Lower lobe of right lung (tissue), 2 donors: ENCODE results near the gene EDEM1. TPM values are rescaled to one million over a fixed set of nuclear protein-coding genes. Genes with fewer than 3 reads are reported as not detected.

Experiments
- ATAC-seq, 2 donors: fragments of 200-7000 bp; cut with Tn5 transposase; one replicate each; pipeline ENCODE4 v1.9.1; 2020 to 2022; ENCODE audit warnings: mild to moderate bottlenecking in 2 of 2, moderate library complexity in 2 of 2
- DNase-seq: peaks from one replicate; pipeline ENCODE4 v3.0.0-alpha.2; 2020
- H3K27ac ChIP-seq: fragments of 200-600 bp; one replicate; pipeline ENCODE4 v1.8.0; 2022
- H3K27me3 ChIP-seq: fragments of 200-600 bp; one replicate; pipeline ENCODE4 v1.8.0; 2022; ENCODE audit warnings: low read depth
- H3K36me3 ChIP-seq: fragments of 200-600 bp; one replicate; pipeline ENCODE4 v1.8.0; 2022; ENCODE audit warnings: mild to moderate bottlenecking
- H3K4me1 ChIP-seq: fragments of 200-600 bp; one replicate; pipeline ENCODE4 v1.8.0; 2022
- H3K4me3 ChIP-seq: fragments of 200-600 bp; one replicate; pipeline ENCODE4 v1.8.0; 2022; ENCODE audit warnings: mild to moderate bottlenecking
- H3K9me3 ChIP-seq: fragments of 200-600 bp; one replicate; pipeline ENCODE4 v1.8.0; 2022
- intact Hi-C: fragments of 100-400 bp; cut with DNase I; formaldehyde crosslinking; loops from one replicate; pipeline ENCODE4 v1.11.0; 2022
- total RNA-seq: library from RNA; stranded (reverse); fragmentation: NEBNext Ultra II Directional; extraction: Animal tissue kit (Norgen Biotek cat#: 25700); gene quantifications from one replicate; pipeline ENCODE4 v1.2.1, GENCODE V29; 2021
- TF ChIP-seq, protein P1 (sequence below): fragments of 200-600 bp; IDR thresholded peaks from one replicate; pipeline ENCODE4 v1.8.0; 2022; ENCODE audit warnings: antibody characterized with exemption, mild to moderate bottlenecking
- donor health status: DM: no; HTN: yes; CAD: no; lungs with severe emphysema.

The EDEM1 gene
- total RNA-seq, 1 donor from 2014 or later: 76.5 TPM

DNA sequence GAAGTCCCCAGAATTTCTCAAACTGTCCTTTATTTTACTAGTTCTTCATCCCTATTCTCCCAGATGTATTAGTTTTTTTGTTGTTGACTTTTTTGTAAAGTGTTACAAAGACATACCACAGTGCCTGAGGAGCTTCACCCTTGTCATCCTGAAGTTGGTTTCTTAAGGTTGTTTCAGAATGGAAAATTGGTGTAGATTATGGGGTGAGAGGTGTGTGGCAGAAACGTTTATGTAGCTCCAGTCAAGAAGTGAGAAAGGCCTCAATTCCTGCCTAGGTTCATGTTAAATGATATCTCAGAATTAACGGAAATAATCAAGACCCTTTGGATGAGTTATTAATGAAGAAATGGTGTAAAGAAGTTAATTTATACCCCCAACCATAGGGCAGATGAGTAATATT lies 6.8 kb downstream of the EDEM1 start:
- Histone ChIP-seq H3K4me3 (no peak overlapping the region), H3K27me3 (no peaks in the 10 kb centered on the region), H3K4me1 (peaks cover 96% of the 10 kb centered on the region), H3K36me3 (peaks cover 6% of the 10 kb centered on the region), H3K27ac (peak overlapping the region; percentile 34), H3K9me3 (no peaks in the 10 kb centered on the region)
- DNase-seq (no peak), ATAC-seq (no peak)
- TF ChIP-seq, protein P1, sequence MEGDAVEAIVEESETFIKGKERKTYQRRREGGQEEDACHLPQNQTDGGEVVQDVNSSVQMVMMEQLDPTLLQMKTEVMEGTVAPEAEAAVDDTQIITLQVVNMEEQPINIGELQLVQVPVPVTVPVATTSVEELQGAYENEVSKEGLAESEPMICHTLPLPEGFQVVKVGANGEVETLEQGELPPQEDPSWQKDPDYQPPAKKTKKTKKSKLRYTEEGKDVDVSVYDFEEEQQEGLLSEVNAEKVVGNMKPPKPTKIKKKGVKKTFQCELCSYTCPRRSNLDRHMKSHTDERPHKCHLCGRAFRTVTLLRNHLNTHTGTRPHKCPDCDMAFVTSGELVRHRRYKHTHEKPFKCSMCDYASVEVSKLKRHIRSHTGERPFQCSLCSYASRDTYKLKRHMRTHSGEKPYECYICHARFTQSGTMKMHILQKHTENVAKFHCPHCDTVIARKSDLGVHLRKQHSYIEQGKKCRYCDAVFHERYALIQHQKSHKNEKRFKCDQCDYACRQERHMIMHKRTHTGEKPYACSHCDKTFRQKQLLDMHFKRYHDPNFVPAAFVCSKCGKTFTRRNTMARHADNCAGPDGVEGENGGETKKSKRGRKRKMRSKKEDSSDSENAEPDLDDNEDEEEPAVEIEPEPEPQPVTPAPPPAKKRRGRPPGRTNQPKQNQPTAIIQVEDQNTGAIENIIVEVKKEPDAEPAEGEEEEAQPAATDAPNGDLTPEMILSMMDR: no peak
- intact Hi-C loops: no loop called here

DNA sequence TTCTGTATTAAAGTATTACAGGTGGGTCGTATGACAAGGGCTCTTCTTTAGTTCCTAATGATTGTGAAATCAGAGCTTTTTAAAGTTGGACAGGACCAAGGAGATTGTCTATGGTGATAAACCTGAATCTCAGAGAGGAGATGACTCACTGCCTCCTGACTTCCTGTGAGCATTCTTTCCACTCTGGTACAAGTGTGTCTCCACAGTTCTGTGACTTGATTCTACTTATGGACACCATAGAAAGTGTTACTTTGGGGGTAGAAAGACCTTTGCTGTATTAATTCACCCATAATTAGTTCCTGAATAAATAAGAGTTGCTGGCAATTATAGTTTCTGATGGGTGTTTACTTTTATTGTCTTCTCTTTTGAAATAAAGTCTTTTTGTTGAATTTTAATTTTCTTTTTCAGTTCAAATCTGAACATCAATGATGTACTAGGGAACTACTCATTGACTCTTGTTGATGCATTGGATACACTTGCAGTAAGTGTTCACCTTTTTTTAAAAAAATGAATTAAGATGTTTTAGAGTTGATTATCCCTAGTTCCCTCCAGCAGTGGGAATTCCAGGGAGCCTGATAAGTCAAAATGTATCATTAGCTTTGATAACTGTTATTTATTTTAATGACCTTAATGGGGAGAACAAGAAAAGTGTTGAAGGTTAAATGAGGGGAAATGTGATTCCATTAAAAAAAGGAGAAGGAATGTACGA lies 7.4 kb downstream of the EDEM1 start:
- Histone ChIP-seq H3K27me3 (no peaks in the 10 kb centered on the region), H3K9me3 (no peaks in the 10 kb centered on the region), H3K4me1 (peaks cover 91% of the 10 kb centered on the region), H3K4me3 (no peak overlapping the region), H3K27ac (peak overlapping the region; percentile 34), H3K36me3 (peaks cover 11% of the 10 kb centered on the region)
- TF ChIP-seq, protein P1: no peak
- intact Hi-C loops: no loop called here
- DNase-seq (no peak), ATAC-seq (peak; percentile 51 to 59)

DNA sequence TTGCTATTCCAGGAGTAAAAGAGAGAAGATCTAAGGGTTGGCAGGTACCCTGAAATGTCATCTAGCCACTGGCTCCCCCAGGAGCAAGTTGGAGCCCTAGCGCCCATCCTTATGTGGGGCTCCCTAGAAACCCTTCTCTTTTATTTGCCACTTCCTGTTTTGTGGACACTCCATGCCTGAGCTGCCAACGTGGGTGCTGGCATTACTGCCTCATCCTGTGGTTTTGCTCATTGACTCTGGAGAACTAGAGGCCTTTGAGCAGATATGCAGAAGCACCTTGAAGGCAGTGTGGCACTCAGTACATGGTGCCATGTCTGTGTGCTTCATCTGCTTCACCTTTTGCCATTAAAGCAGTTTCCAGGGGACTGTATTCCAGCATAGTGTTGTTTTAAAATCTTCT lies 8.1 kb downstream of the EDEM1 start:
- no peaks in the 10 kb centered on the region for H3K27me3 ChIP-seq
- H3K27ac ChIP-seq: peak overlapping the region; percentile 34
- ATAC-seq (peak; percentile 56 to 78), DNase-seq (peak; percentile 67)
- H3K4me3 ChIP-seq: no peak overlapping the region
- intact Hi-C loops: no loop called here
- no peaks in the 10 kb centered on the region for H3K9me3 ChIP-seq
- TF ChIP-seq, protein P1: no peak
- peaks cover 18% of the 10 kb centered on the region for H3K36me3 ChIP-seq
- H3K4me1 ChIP-seq: peaks cover 84% of the 10 kb centered on the region

DNA sequence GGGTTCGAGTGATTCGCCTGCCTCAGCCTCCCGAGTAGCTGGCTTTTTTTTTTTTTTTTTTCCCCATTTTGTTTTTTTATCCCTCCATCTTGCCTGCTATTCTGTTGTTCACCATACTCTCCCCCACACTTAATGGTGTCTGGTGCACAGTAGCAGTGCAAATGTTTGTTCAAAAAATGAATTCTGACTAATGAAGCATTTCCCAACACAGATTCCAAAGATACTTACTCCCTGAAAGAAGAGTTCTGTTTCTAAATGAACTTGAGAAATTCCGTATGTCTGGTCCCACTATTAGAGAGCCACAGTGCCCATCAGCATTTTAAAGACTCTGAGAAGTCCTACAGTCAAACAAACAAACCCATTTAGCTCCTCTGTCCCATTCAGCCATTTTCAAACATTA lies 9.5 kb downstream of the EDEM1 start:
- intact Hi-C loops: no loop called here
- Histone ChIP-seq H3K36me3 (peaks cover 32% of the 10 kb centered on the region), H3K4me3 (no peak overlapping the region), H3K27ac (peak overlapping the region; percentile 51), H3K9me3 (no peaks in the 10 kb centered on the region), H3K4me1 (peaks cover 71% of the 10 kb centered on the region), H3K27me3 (no peaks in the 10 kb centered on the region)
- peak in 1 of 2 donors; percentile 4 for ATAC-seq
- DNase-seq: no peak
- TF ChIP-seq, protein P1: no peak

DNA sequence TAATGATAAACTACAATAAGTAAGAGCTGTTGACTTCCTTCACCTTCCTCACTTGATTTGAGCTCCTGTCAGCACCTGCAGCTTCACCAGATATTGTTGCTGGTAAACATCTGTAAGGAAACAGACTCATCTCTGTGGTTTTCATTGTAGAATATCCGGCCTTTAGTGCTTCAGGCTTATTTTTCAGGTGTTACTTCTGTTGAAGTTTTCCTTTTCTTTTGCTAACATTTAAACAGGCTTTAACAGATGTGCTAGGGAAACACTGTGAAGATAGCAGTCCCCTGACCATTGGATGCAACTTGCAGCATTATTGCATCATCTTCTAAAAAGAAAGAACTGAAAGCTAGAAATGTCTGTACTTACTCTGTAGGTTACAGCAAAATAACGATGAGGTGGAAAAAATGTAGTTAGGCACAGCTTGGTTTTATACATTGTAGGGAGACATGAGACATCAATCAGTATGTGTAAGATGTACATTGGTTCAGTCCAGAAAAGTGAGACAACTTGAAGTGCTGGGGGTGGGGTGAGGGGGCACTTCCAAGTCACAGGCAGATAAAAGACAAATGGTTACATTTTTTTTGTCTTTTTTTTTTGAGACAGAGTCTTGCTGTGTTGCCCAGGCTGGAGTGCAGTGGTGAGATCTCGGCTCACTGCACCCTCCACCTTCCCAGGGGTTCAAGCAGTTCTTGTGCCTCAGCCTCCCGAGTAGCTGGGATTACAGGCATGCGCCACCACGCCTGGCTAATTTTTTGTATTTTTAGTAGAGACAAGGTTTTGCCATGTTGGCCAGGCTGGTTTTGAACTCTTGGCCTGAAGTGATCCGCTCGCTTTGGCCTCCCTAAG lies 10.2 kb downstream of the EDEM1 start:
- H3K9me3 ChIP-seq: no peaks in the 10 kb centered on the region
- peak overlapping the region; percentile 51 for H3K27ac ChIP-seq
- DNase-seq: no peak
- no peak overlapping the region for H3K4me3 ChIP-seq
- H3K36me3 ChIP-seq: peaks cover 39% of the 10 kb centered on the region
- ATAC-seq: peak; percentile 33 to 50
- intact Hi-C loops: no loop called here
- TF ChIP-seq, protein P1: no peak
- no peaks in the 10 kb centered on the region for H3K27me3 ChIP-seq
- H3K4me1 ChIP-seq: peaks cover 65% of the 10 kb centered on the region
